HepG2 (cell line): ENCODE measurements around the gene KIF19. TPM values are rescaled to one million over a fixed set of nuclear protein-coding genes. Genes with fewer than 3 reads are reported as not detected.
A peak's percentile ranks its signal among the peaks of the same experiment; 100 is the strongest.

Experiments used
- ATF1 ChIP-seq: IDR thresholded peaks from 2 replicates; pipeline ENCODE4 v1.6.1; 2016; ENCODE audit warnings: mild to moderate bottlenecking, control low read depth
- GABPB1 ChIP-seq: IDR thresholded peaks from 2 replicates; pipeline ENCODE4 v1.6.1; 2016; ENCODE audit warnings: mild to moderate bottlenecking, missing genetic modification reagents, moderate library complexity, missing compliant biosample characterization
- KIAA2018 ChIP-seq: sonication (generic); formaldehyde crosslinking; IDR thresholded peaks from 2 replicates; pipeline ENCODE4 v1.5.0; 2020; ENCODE audit warnings: mild to moderate bottlenecking, missing genetic modification reagents, borderline replicate concordance
- MEIS2 ChIP-seq: sonication (generic); formaldehyde crosslinking; IDR thresholded peaks from 2 replicates; pipeline ENCODE4 v1.9.0; 2021; ENCODE audit warnings: mild to moderate bottlenecking, missing genetic modification reagents
- RAD21 ChIP-seq: fragments of 450-650 bp; formaldehyde crosslinking; IDR thresholded peaks from 2 replicates; pipeline ENCODE4 v1.5.0; 2020; ENCODE audit warnings: mild to moderate bottlenecking
- THAP7 ChIP-seq: sonication (generic); formaldehyde crosslinking; IDR thresholded peaks from 2 replicates; pipeline ENCODE4 v1.8.1; 2023; ENCODE audit warnings: mild to moderate bottlenecking, missing genetic modification reagents
- ZHX1 ChIP-seq: sonication (generic); formaldehyde crosslinking; IDR thresholded peaks from 2 replicates; pipeline ENCODE4 v1.8.1; 2022; ENCODE audit warnings: low read depth, mild to moderate bottlenecking, missing genetic modification reagents
- ZNF160 ChIP-seq: sonication (generic); formaldehyde crosslinking; IDR thresholded peaks from 2 replicates; pipeline ENCODE4 v1.8.0; 2022; ENCODE audit warnings: mild to moderate bottlenecking, inconsistent platforms, missing genetic modification reagents
- ZNF563 ChIP-seq: sonication (generic); formaldehyde crosslinking; IDR thresholded peaks from 2 replicates; pipeline ENCODE4 v1.8.0; 2022; ENCODE audit warnings: mild to moderate bottlenecking, moderate library complexity, missing genetic modification reagents
- ZNF644 ChIP-seq: IDR thresholded peaks from 2 replicates; pipeline ENCODE4 v1.6.1; 2016; ENCODE audit warnings: low read depth
- ZNF704 ChIP-seq: sonication (generic); formaldehyde crosslinking; IDR thresholded peaks from 2 replicates; pipeline ENCODE4 v1.8.1; 2023; ENCODE audit warnings: mild to moderate bottlenecking, inconsistent platforms, moderate library complexity, missing genetic modification reagents, borderline replicate concordance
- ZNF788 ChIP-seq: sonication (generic); formaldehyde crosslinking; IDR thresholded peaks from 2 replicates; pipeline ENCODE4 v1.5.0; 2020; ENCODE audit warnings: mild to moderate bottlenecking, missing genetic modification reagents, borderline replicate concordance
- polyA plus RNA-seq, 8 experiments: library from polyadenylated mRNA; depleted of rRNA in 3 of 8; stranded (reverse) in 7 of 8; unstranded in 1 of 8; fragments of >200 nt; fragmentation: Illumina TruSeq in 4 of 8; extraction: Trizol in 4 of 8; gene quantifications; 2 replicates each; pipeline versions ENCODE4 v1.2.1 to v1.2.3, GENCODE V29; 2011 to 2016; ENCODE audit warnings: low read depth in 4 of 8, missing spikeins in 1 of 8, mixed read lengths in 1 of 8; ENCODE audit not compliant: insufficient read depth in 1 of 8
- total RNA-seq, 5 experiments: library from RNA; depleted of rRNA; stranded (reverse); fragments of >200 nt; fragmentation: Illumina TruSeq; extraction: Trizol; gene quantifications; 2 replicates each; pipeline ENCODE4 v1.2.3, GENCODE V29; 2016; ENCODE audit warnings: low read depth in 1 of 5
- TF ChIP-seq, protein P1 (sequence below): sonication (generic); formaldehyde crosslinking; IDR thresholded peaks from 2 replicates; pipeline ENCODE4 v1.4.0; 2020; ENCODE audit warnings: missing genetic modification reagents, borderline replicate concordance

KIF19 gene
- total and polyA plus RNA-seq, 2 of the 13 experiments (the other 11 are each of a cell fraction or from before 2014, with no cell fraction given), result not detected

GRCh38 chr17:74379495-74380085 is 53.6 kb downstream of the KIF19 start (continued):
- TF ChIP-seq ZHX1 (CRISPR knock-in tag) (no peak), KIAA2018 (CRISPR knock-in tag) (no peak), ATF1 (CRISPR knock-in tag) (no peak), ZNF644 (CRISPR knock-in tag) (no peak), ZNF160 (CRISPR knock-in tag) (no peak), ZNF788 (no peak), GABPB1 (CRISPR knock-in tag) (peak; percentile 61), RAD21 (CRISPR knock-in tag) (peak; percentile 100), ZNF704 (CRISPR knock-in tag) (peak; percentile 55; the same call in 1 of the 2 replicates), MEIS2 (peak; percentile 26; the same call in 1 of the 2 replicates), ZNF563 (CRISPR knock-in tag) (no peak), THAP7 (CRISPR knock-in tag) (no peak; the same call in 1 of the 2 replicates)
- TF ChIP-seq, protein P1, sequence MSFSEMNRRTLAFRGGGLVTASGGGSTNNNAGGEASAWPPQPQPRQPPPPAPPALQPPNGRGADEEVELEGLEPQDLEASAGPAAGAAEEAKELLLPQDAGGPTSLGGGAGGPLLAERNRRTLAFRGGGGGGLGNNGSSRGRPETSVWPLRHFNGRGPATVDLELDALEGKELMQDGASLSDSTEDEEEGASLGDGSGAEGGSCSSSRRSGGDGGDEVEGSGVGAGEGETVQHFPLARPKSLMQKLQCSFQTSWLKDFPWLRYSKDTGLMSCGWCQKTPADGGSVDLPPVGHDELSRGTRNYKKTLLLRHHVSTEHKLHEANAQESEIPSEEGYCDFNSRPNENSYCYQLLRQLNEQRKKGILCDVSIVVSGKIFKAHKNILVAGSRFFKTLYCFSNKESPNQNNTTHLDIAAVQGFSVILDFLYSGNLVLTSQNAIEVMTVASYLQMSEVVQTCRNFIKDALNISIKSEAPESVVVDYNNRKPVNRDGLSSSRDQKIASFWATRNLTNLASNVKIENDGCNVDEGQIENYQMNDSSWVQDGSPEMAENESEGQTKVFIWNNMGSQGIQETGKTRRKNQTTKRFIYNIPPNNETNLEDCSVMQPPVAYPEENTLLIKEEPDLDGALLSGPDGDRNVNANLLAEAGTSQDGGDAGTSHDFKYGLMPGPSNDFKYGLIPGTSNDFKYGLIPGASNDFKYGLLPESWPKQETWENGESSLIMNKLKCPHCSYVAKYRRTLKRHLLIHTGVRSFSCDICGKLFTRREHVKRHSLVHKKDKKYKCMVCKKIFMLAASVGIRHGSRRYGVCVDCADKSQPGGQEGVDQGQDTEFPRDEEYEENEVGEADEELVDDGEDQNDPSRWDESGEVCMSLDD (CRISPR knock-in tag), result no peak
